ENCODE data around the gene ANKRD34A.

DNA sequence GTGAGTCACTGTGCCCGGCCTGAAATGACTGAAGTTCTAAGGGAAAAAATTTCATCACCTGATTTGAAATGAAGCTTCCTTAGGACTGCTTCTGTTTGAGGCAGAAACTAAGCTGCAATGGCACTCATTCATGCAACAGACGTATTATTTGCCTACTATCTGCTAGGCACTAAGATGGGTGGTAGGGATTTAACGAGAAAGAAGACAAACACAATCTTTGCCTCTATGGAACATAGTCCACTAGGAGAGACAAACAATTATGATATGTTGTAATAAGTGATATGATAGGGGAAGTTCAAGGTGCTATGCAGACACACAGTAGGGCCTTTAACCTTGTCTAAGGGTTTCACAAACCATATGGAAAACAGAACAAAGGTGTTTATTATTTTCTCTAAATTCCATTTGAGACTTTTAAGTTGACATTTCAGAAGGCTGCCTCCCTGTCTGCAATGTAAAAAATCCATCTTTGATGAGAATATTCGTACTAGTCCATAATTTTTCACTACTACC lies 17.8 kb downstream of the ANKRD34A start:
- TF ChIP-seq, protein P1, sequence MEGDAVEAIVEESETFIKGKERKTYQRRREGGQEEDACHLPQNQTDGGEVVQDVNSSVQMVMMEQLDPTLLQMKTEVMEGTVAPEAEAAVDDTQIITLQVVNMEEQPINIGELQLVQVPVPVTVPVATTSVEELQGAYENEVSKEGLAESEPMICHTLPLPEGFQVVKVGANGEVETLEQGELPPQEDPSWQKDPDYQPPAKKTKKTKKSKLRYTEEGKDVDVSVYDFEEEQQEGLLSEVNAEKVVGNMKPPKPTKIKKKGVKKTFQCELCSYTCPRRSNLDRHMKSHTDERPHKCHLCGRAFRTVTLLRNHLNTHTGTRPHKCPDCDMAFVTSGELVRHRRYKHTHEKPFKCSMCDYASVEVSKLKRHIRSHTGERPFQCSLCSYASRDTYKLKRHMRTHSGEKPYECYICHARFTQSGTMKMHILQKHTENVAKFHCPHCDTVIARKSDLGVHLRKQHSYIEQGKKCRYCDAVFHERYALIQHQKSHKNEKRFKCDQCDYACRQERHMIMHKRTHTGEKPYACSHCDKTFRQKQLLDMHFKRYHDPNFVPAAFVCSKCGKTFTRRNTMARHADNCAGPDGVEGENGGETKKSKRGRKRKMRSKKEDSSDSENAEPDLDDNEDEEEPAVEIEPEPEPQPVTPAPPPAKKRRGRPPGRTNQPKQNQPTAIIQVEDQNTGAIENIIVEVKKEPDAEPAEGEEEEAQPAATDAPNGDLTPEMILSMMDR (IDR thresholded peaks at IDR 0.05) = no peak
- TF ChIP-seq ZFX (IDR thresholded peaks at IDR 0.05; ENCODE audit: borderline replicate concordance) = no peak
